ENCODE data around the gene EEA1. TPM values are rescaled to one million over a fixed set of nuclear protein-coding genes. Genes with fewer than 3 reads are reported as not detected.

Gene EEA1
- polyA plus RNA-seq, 1 donor from 2014 or later = 5.6 TPM

- H3K79me2 ChIP-seq (replicated peaks; ENCODE audit: insufficient read depth, low read length) = no peaks in the 10 kb centered on the region
- no peaks in the 10 kb centered on the region for H3K27me3 ChIP-seq (ENCODE audit: insufficient read depth, low read depth, low read length)
- no peaks in the 10 kb centered on the region for H4K20me1 ChIP-seq (ENCODE audit: insufficient read depth)
- no peak overlapping the region for H3K4me3 ChIP-seq (ENCODE audit: low read length)
- no peaks in the 10 kb centered on the region for H3K9me3 ChIP-seq (ENCODE audit: low read length)
- H3K9ac ChIP-seq (ENCODE audit: low read length) = no peak overlapping the region
- H3K9me2 ChIP-seq (ENCODE audit: insufficient read depth, low read length) = no peaks in the 10 kb centered on the region
- TF ChIP-seq CTCF (IDR thresholded peaks at IDR 0.05; ENCODE audit: poor library complexity, severe bottlenecking) = no peak
- TF ChIP-seq RAD21 (conservative IDR thresholded peaks at IDR 0.05) = no peak
- no peak for TF ChIP-seq MXI1 (conservative IDR thresholded peaks at IDR 0.05; ENCODE audit: poor library complexity, severe bottlenecking)
- no peak for TF ChIP-seq SMC3 (conservative IDR thresholded peaks at IDR 0.05; ENCODE audit: poor library complexity)
- no peak for TF ChIP-seq EZH2 (IDR thresholded peaks at IDR 0.05; ENCODE audit: borderline replicate concordance, insufficient read depth, low read length, poor library complexity, severe bottlenecking)
- TF ChIP-seq REST (IDR thresholded peaks at IDR 0.05; ENCODE audit: borderline replicate concordance) = no peak
- TF ChIP-seq POLR2AphosphoS5 (IDR thresholded peaks at IDR 0.05) = no peak
- TF ChIP-seq TAF1 (IDR thresholded peaks at IDR 0.05; ENCODE audit: low read depth) = no peak
- no peak for TF ChIP-seq EP300 (conservative IDR thresholded peaks at IDR 0.05; ENCODE audit: poor library complexity, severe bottlenecking)
- no peak overlapping the region for H3K4me2 ChIP-seq (ENCODE audit: low read length)
- H3F3A ChIP-seq (ENCODE audit: insufficient read depth, low read length, poor library complexity, severe bottlenecking) = no peaks in the 10 kb centered on the region
- H3K36me3 ChIP-seq (ENCODE audit: insufficient read depth, low read length) = no peaks in the 10 kb centered on the region
- no peak overlapping the region for H3K27ac ChIP-seq (ENCODE audit: low read length)
- no peak overlapping the region for H2AFZ ChIP-seq (ENCODE audit: low read depth, low read length)
Observed at GRCh38 chr12:92737855-92738850, 190.9 kb downstream of the EEA1 start.

GRCh38 chr12:92736605-92737004 lies 192.5 kb downstream of the EEA1 start:
- TF ChIP-seq RAD21 (conservative IDR thresholded peaks at IDR 0.05) (no peak), TAF1 (IDR thresholded peaks at IDR 0.05; ENCODE audit: low read depth) (no peak), MXI1 (conservative IDR thresholded peaks at IDR 0.05; ENCODE audit: poor library complexity, severe bottlenecking) (no peak), CTCF (IDR thresholded peaks at IDR 0.05; ENCODE audit: poor library complexity, severe bottlenecking) (no peak), REST (IDR thresholded peaks at IDR 0.05; ENCODE audit: borderline replicate concordance) (no peak), SMC3 (conservative IDR thresholded peaks at IDR 0.05; ENCODE audit: poor library complexity) (no peak), POLR2AphosphoS5 (IDR thresholded peaks at IDR 0.05) (no peak), EP300 (conservative IDR thresholded peaks at IDR 0.05; ENCODE audit: poor library complexity, severe bottlenecking) (no peak)
- Histone ChIP-seq H2AFZ (ENCODE audit: low read depth, low read length) (no peak overlapping the region), H3K9me3 (ENCODE audit: low read length) (no peaks in the 10 kb centered on the region)

More at GRCh38 chr12:92736605-92737004, 192.5 kb downstream of the EEA1 start:
- Histone ChIP-seq H3K36me3 (ENCODE audit: insufficient read depth, low read length) (no peaks in the 10 kb centered on the region), H3K79me2 (replicated peaks; ENCODE audit: insufficient read depth, low read length) (no peaks in the 10 kb centered on the region), H3K4me3 (ENCODE audit: low read length) (no peak overlapping the region), H3F3A (ENCODE audit: insufficient read depth, low read length, poor library complexity, severe bottlenecking) (no peaks in the 10 kb centered on the region), H3K9ac (ENCODE audit: low read length) (no peak overlapping the region), H3K4me2 (ENCODE audit: low read length) (no peak overlapping the region), H3K27me3 (ENCODE audit: insufficient read depth, low read depth, low read length) (no peaks in the 10 kb centered on the region), H4K20me1 (ENCODE audit: insufficient read depth) (no peaks in the 10 kb centered on the region), H3K9me2 (ENCODE audit: insufficient read depth, low read length) (no peaks in the 10 kb centered on the region), H3K27ac (ENCODE audit: low read length) (no peak overlapping the region)

All from neural cell (in vitro differentiated cells).